BE2C (cell line): ENCODE results near the gene CROCC2.

Experiments used
- DNase-seq: peaks from one replicate; pipeline ENCODE4 v3.0.0-alpha.2; 2020
- H3K27me3 ChIP-seq: fragments of 250-450 bp; sonication (Bioruptor Pico); 2 replicates; pipeline ENCODE4 v1.5.1; 2020; ENCODE audit warnings: mild to moderate bottlenecking
- H3K36me3 ChIP-seq: fragments of 250-450 bp; sonication (Bioruptor Pico); 2 replicates; pipeline ENCODE4 v1.5.1; 2020; ENCODE audit warnings: mild to moderate bottlenecking
- H3K4me1 ChIP-seq: fragments of 250-450 bp; sonication (Bioruptor Pico); 2 replicates; pipeline ENCODE4 v1.5.1; 2020
- H3K4me3 ChIP-seq: 2 replicates; pipeline ENCODE4 v1.5.1; 2011; ENCODE audit warnings: low read depth, low read length
- H3K9me3 ChIP-seq: fragments of 250-450 bp; sonication (Bioruptor Pico); 2 replicates; pipeline ENCODE4 v1.5.1; 2020
- TF ChIP-seq, protein P1 (sequence below): IDR thresholded peaks from 2 replicates; pipeline ENCODE4 v1.5.1; 2012; ENCODE audit warnings: mild to moderate bottlenecking, low read depth, low read length

The CROCC2 gene

DNA sequence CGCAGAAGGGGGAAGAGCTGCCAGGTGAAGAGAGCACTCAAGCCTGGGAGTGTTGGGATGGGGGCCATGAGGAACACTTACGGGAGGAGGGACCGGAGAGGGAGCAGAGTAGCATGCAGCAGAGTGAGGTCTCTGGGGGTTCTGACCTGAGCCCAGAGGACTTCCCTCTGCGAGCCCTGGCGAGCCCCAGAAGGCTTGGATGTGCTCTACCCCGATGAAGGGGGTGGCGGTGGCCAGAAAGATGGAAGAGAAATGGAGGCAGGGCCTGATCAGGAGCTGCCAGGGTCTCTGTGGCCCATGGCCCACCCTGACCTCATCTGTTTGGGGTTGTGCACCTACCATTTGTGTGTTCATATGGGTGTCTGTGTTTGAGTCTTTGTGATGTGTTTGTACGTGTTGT is 42.0 kb downstream of the CROCC2 start:
- H3K4me1 ChIP-seq: no peaks in the 10 kb centered on the region
- H3K9me3 ChIP-seq: no peaks in the 10 kb centered on the region
- no peaks in the 10 kb centered on the region for H3K36me3 ChIP-seq
- no peaks in the 10 kb centered on the region for H3K27me3 ChIP-seq
- DNase-seq: no peak
- H3K4me3 ChIP-seq: no peak overlapping the region
- TF ChIP-seq, protein P1, sequence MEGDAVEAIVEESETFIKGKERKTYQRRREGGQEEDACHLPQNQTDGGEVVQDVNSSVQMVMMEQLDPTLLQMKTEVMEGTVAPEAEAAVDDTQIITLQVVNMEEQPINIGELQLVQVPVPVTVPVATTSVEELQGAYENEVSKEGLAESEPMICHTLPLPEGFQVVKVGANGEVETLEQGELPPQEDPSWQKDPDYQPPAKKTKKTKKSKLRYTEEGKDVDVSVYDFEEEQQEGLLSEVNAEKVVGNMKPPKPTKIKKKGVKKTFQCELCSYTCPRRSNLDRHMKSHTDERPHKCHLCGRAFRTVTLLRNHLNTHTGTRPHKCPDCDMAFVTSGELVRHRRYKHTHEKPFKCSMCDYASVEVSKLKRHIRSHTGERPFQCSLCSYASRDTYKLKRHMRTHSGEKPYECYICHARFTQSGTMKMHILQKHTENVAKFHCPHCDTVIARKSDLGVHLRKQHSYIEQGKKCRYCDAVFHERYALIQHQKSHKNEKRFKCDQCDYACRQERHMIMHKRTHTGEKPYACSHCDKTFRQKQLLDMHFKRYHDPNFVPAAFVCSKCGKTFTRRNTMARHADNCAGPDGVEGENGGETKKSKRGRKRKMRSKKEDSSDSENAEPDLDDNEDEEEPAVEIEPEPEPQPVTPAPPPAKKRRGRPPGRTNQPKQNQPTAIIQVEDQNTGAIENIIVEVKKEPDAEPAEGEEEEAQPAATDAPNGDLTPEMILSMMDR: no peak

DNA sequence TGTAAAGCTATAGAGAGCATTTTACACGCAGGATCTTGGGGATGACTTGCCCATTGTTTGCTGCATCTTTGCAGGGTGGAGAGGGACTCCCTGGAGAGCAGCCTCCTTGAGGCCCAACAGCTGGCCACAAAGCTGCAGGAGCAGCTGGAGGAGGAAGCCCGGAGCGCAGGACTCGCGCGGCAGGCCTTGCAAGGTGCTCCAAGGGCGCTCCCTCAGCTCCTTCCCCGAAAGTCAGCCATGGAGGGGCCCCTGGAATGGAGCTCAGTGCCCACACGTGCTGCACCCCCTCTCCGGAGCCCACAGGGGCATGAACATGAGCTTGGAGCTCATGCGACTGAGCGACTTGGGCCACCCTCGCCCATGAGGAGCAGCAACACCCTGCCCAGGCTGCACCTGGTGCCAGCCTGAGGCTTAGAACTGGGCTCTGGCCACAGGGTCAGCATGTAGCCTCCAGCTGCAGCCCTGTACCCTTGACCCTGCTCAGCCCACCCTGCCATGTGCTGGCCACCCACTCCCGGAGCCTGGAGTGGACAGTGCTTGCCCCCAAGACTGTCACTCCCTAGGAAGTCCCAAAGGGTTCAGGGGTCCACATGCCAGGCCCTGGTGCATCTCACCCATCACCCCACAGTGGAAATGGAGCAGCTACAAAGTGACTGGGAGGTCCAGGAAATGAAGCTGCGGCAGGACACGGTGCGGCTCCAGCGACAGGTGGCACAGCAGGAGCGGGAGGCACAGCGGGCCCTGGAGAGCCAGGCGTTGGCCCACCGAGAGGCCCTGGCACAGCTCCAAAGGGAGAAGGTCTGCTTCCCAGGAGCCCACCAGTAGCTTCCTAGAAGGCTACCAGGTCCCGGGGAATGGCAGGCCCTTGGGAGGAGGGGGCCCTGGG is 43.0 kb downstream of the CROCC2 start:
- peak; percentile 10 for DNase-seq
- Histone ChIP-seq H3K36me3 (no peaks in the 10 kb centered on the region), H3K9me3 (no peaks in the 10 kb centered on the region)

DNA sequence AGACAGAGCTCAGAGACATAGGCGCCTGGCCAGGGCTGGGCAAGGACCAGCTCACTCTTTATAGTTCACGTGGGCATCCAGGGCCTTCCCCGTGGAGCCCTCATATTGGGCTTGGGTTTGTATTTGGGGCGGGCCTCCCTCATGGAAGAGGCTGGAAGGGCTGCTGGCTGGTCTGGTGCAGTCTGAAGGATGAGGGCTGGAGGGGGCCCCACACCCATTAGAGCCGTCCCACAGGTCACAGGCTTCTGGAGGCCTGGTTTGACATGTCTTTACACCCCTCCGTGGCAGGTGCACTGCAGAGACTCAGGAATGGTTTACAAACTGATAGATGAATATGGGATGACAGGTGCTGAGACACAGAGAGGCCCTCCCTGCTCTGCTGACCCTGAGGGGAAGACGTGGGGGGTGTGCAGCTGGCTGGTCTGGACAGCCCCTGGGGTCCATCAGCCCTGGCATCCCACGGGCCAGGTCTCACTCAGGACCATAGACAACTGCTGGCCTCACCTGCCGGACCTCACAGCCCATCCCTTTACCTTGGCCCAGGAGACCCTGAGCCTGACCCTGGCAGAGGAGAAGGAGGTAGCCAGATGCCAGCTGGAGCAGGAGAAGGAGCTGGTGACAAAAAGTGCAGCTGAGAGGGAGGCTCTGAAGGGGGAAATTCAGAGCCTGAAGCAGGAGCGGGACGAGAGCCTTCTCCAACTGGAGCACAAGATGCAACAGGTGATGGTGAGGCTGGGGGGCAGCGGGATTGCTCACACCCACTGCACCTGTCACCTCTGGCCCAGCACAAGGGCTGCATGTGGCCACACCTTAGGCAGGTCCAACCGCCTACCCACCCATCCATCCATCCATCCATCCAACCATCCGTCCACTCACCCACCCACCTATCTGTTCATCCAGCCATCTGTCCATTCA is 43.9 kb downstream of the CROCC2 start:
- TF ChIP-seq, protein P1: no peak
- no peak overlapping the region for H3K4me3 ChIP-seq
- no peak for DNase-seq
- no peaks in the 10 kb centered on the region for H3K9me3 ChIP-seq
- no peaks in the 10 kb centered on the region for H3K4me1 ChIP-seq
- H3K27me3 ChIP-seq: no peaks in the 10 kb centered on the region
- no peaks in the 10 kb centered on the region for H3K36me3 ChIP-seq

More for the DNA sequence above, 43.0 kb downstream of the CROCC2 start:
- no peak overlapping the region for H3K4me3 ChIP-seq
- H3K4me1 ChIP-seq: no peaks in the 10 kb centered on the region
- no peaks in the 10 kb centered on the region for H3K27me3 ChIP-seq
- TF ChIP-seq, protein P1: no peak

DNA sequence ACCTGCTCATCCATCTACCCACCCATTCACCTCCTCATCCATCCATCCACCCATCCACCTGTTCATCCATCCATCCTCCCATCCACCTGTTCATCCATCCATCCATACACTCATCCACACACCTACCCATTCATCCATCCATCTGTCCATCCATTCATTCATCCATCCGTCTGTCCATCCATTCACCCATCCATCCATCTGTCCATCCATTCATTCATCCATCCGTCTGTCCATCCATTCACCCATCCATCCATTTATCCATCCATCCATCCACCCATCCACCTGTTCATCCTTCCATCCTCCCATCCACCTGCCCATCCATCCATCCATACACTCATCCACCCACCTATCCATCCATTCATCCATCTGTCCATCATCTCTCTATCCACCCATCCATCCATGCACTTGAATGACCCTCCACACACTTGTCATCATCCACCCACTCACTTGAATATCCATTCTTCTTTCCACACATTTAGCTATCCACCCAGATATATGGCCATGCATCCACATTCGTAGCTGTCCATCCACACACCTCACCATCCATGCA is 45.0 kb downstream of the CROCC2 start:
- no peaks in the 10 kb centered on the region for H3K27me3 ChIP-seq
- no peaks in the 10 kb centered on the region for H3K4me1 ChIP-seq
- no peaks in the 10 kb centered on the region for H3K9me3 ChIP-seq
- no peak for DNase-seq
- TF ChIP-seq, protein P1: no peak
- no peak overlapping the region for H3K4me3 ChIP-seq
- no peaks in the 10 kb centered on the region for H3K36me3 ChIP-seq

DNA sequence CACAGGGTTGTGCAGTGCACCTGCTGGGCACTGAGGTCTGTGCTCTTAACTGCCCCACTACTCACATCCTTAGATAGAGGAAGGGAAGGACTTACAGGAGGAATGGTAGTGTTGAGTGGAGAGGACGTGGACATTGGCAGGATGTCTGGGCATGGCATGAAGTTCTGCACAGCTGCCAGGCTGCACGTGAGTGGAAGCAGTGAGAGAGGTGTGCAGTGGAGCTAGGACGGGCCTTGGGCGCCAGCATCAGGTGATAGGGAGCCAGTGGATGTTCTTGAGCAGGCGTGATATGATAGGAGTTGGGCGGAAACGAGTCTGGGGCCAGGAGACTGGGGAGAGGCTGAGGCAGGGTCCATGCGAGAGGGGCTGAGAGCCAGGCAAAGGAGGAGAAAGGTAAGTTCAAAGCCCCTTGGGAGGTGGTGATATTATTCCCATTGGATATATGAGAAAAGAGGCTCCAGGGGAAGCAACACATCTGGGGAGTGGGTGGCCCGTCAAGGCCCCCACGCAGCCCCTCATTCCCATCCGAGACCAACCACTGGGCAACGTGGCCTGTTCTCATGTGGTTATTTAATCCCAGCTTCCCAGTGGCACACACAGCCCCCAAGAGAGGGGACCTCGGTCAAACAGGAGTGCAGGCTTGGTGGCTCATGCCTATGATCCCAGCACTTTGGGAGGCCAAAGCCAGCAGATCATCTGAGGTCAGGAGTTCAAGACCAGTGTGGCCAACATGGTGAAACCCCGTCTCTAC is 46.5 kb downstream of the CROCC2 start:
- Histone ChIP-seq H3K27me3 (no peaks in the 10 kb centered on the region), H3K4me1 (no peaks in the 10 kb centered on the region; the same call in 1 of the 2 replicates), H3K9me3 (no peaks in the 10 kb centered on the region), H3K36me3 (no peaks in the 10 kb centered on the region), H3K4me3 (no peak overlapping the region)
- TF ChIP-seq, protein P1: no peak
- no peak for DNase-seq
